NCI-H1694 (cell line): Measurements from ENCODE around the gene FNDC3A.
"Not testable (repeated sequence)": the region's sequence is repeated elsewhere in the genome, so short reads cannot be mapped to it uniquely, and the experiment has no call there.

Source experiments
- DNase-seq: peaks from one replicate; lab custom pipeline; 2025; lab: John Stamatoyannopoulos, UW

FNDC3A gene

GRCh38 chr13:48976576-48977285, 1.0 kb downstream of the FNDC3A start:
- DNase-seq: peak; percentile 18

- peak; percentile 22 for DNase-seq
These were observed 1.5 kb downstream of the FNDC3A start for GRCh38 chr13:48977286-48977625.

- DNase-seq: no peak
These were observed 2.3 kb downstream of the FNDC3A start for GRCh38 chr13:48977973-48978372.

GRCh38 chr13:48978942-48979601, 3.4 kb downstream of the FNDC3A start:
- DNase-seq: no peak

GRCh38 chr13:48979892-48980291, 4.2 kb downstream of the FNDC3A start:
- DNase-seq: no peak

GRCh38 chr13:48983331-48983730, 7.6 kb downstream of the FNDC3A start:
- no peak for DNase-seq

GRCh38 chr13:48985756-48986155, 10.0 kb downstream of the FNDC3A start:
- DNase-seq: no peak

GRCh38 chr13:48990900-48991299, 15.2 kb downstream of the FNDC3A start:
- DNase-seq: no peak

- DNase-seq: no peak
These were observed 17.4 kb downstream of the FNDC3A start for GRCh38 chr13:48993150-48993549.

GRCh38 chr13:48994706-48995105, 19.0 kb downstream of the FNDC3A start:
- no peak for DNase-seq

GRCh38 chr13:48998641-48999292, 23.1 kb downstream of the FNDC3A start:
- no peak for DNase-seq

- no peak for DNase-seq
These were observed 24.5 kb downstream of the FNDC3A start for GRCh38 chr13:49000247-49000646.

GRCh38 chr13:49018986-49019635, 43.4 kb downstream of the FNDC3A start:
- DNase-seq: not testable (repeated sequence)

- DNase-seq: no peak
These were observed 44.6 kb downstream of the FNDC3A start for GRCh38 chr13:49020328-49020727.

- DNase-seq: no peak
These were observed 45.3 kb downstream of the FNDC3A start for GRCh38 chr13:49020940-49021553.

GRCh38 chr13:49021953-49022352, 46.2 kb downstream of the FNDC3A start:
- no peak for DNase-seq

GRCh38 chr13:49022472-49023144, 46.9 kb downstream of the FNDC3A start:
- DNase-seq: no peak

GRCh38 chr13:49023431-49023830, 47.7 kb downstream of the FNDC3A start:
- DNase-seq: no peak

- no peak for DNase-seq
These were observed 51.1 kb downstream of the FNDC3A start for GRCh38 chr13:49026851-49027250.

- no peak for DNase-seq
These were observed 53.9 kb downstream of the FNDC3A start for GRCh38 chr13:49029570-49029969.

- no peak for DNase-seq
These were observed 54.5 kb downstream of the FNDC3A start for GRCh38 chr13:49030213-49030612.

GRCh38 chr13:49040872-49041271, 65.2 kb downstream of the FNDC3A start:
- DNase-seq: no peak
